Breast epithelium (tissue), 4 donors: ENCODE results near the gene ADAMTS13. TPM values are rescaled to one million over a fixed set of nuclear protein-coding genes. Genes with fewer than 3 reads are reported as not detected.
"Not testable (repeated sequence)": the region's sequence is repeated elsewhere in the genome, so short reads cannot be mapped to it uniquely, and the experiment has no call there.

Experiments used
- DNase-seq, 2 donors: peaks; one replicate each; pipeline ENCODE4 v3.0.0-alpha.2; 2019; ENCODE audit warnings: low spot score in 2 of 2
- H3K27ac ChIP-seq, 2 donors: fragments of 200-600 bp; sonication (generic) in 1 of 2; one replicate each; pipeline ENCODE4 v1.5.1; 2016 to 2019; ENCODE audit warnings: mild to moderate bottlenecking in 1 of 2
- H3K27me3 ChIP-seq, 2 donors: fragments of 200-600 bp; sonication (generic) in 1 of 2; one replicate each; pipeline versions ENCODE4 v1.5.1 to v1.6.0; 2017 to 2019; ENCODE audit warnings: control low read depth in 1 of 2, mild to moderate bottlenecking in 1 of 2
- H3K36me3 ChIP-seq: fragments of 200-600 bp; one replicate; pipeline ENCODE4 v1.5.1; 2019
- H3K4me1 ChIP-seq, 2 donors: fragments of 200-600 bp; sonication (generic); one replicate each; pipeline ENCODE4 v1.5.1; 2016 to 2019; ENCODE audit warnings: control low read depth in 1 of 2
- H3K4me3 ChIP-seq, 3 donors: fragments of 200-600 bp; sonication (generic); 1 replicate in 2 of 3; 2 replicates in 1 of 3; pipeline ENCODE4 v1.5.1; 2016 to 2019; ENCODE audit warnings: mild to moderate bottlenecking in 3 of 3, moderate library complexity in 2 of 3
- H3K9me3 ChIP-seq, 2 donors: fragments of 200-600 bp; sonication (generic) in 1 of 2; one replicate each; pipeline ENCODE4 v1.5.1; 2016 to 2019; ENCODE audit warnings: control low read depth in 1 of 2
- CTCF ChIP-seq, 3 donors: fragments of 450-650 bp; IDR thresholded peaks; one replicate each; pipeline ENCODE4 v1.5.1; 2016 to 2017; ENCODE audit warnings: antibody characterized with exemption in 3 of 3, mild to moderate bottlenecking in 3 of 3, moderate library complexity in 3 of 3
- POLR2A ChIP-seq: fragments of 450-650 bp; IDR thresholded peaks from one replicate; pipeline ENCODE4 v1.6.1; 2016; ENCODE audit warnings: antibody characterized with exemption, mild to moderate bottlenecking, moderate library complexity
- POLR2AphosphoS5 ChIP-seq, 3 donors: sonication (generic); formaldehyde crosslinking; IDR thresholded peaks; one replicate each; pipeline ENCODE4 v1.6.1; 2017; ENCODE audit warnings: antibody characterized with exemption in 3 of 3
- intact Hi-C: fragments of 100-400 bp; cut with DNase I; formaldehyde crosslinking; loops from one replicate; pipeline ENCODE4 v1.15.1; 2023; ENCODE audit warnings: low total_unique reads
- total RNA-seq, 3 donors: library from RNA; depleted of rRNA; stranded (reverse); fragments of >200 nt; gene quantifications; one replicate each; pipeline ENCODE4 v1.1.0, GENCODE V29; 2016

The ADAMTS13 gene
- total RNA-seq, 3 donors from 2014 or later = 0.88 to 2.9 (median 0.96) TPM

- no peaks in the 10 kb centered on the region for H3K4me1 ChIP-seq
- H3K27ac ChIP-seq = no peak overlapping the region
- H3K36me3 ChIP-seq = no peaks in the 10 kb centered on the region
- peaks cover 0 to 3% of the 10 kb centered on the region in 2 donors for H3K27me3 ChIP-seq
- no peak overlapping the region for H3K4me3 ChIP-seq
- no peaks in the 10 kb centered on the region for H3K9me3 ChIP-seq
- TF ChIP-seq CTCF (IDR thresholded peaks at IDR 0.05) (no peak), POLR2AphosphoS5 (IDR thresholded peaks at IDR 0.05) (no peak)
- intact Hi-C loops = no loop called here
- DNase-seq = no peak
Observed at GRCh38 chr9:133389025-133389557, 33.1 kb upstream of the ADAMTS13 start.

GRCh38 chr9:133389562-133389961 lies 32.6 kb upstream of the ADAMTS13 start:
- Histone ChIP-seq H3K36me3 (no peaks in the 10 kb centered on the region), H3K27me3 (peaks cover 0 to 8% of the 10 kb centered on the region in 2 donors), H3K9me3 (no peaks in the 10 kb centered on the region), H3K4me1 (no peaks in the 10 kb centered on the region), H3K27ac (no peak overlapping the region), H3K4me3 (no peak overlapping the region)
- intact Hi-C loops = no loop called here
- no peak for DNase-seq
- TF ChIP-seq POLR2A (no peak), CTCF (IDR thresholded peaks at IDR 0.05) (no peak), POLR2AphosphoS5 (IDR thresholded peaks at IDR 0.05) (no peak)

- intact Hi-C loops = loop anchor here (10.0 kb wide), 1 partner anchor 474 kb away; no protein-coding TSS in a partner anchor
- Histone ChIP-seq H3K4me3 (no peak overlapping the region), H3K9me3 (no peaks in the 10 kb centered on the region), H3K36me3 (no peaks in the 10 kb centered on the region), H3K27me3 (peaks cover 0 to 17% of the 10 kb centered on the region in 2 donors), H3K27ac (no peak overlapping the region), H3K4me1 (no peaks in the 10 kb centered on the region)
- no peak for TF ChIP-seq POLR2AphosphoS5 (IDR thresholded peaks at IDR 0.05)
- TF ChIP-seq POLR2A = no peak
- TF ChIP-seq CTCF (IDR thresholded peaks at IDR 0.05) = no peak
- DNase-seq = no peak
Observed at GRCh38 chr9:133390713-133391112, 31.5 kb upstream of the ADAMTS13 start.

GRCh38 chr9:133391449-133391848 lies 30.7 kb upstream of the ADAMTS13 start:
- H3K4me3 ChIP-seq, H3K36me3 ChIP-seq, DNase-seq, H3K4me1 ChIP-seq, H3K27ac ChIP-seq, H3K9me3 ChIP-seq: not testable (repeated sequence)
- intact Hi-C loops = loop anchor here (10.0 kb wide), 1 partner anchor 473 kb away; no protein-coding TSS in a partner anchor
- peaks cover 0 to 17% of the 10 kb centered on the region in 2 donors for H3K27me3 ChIP-seq

GRCh38 chr9:133392308-133392707 lies 29.9 kb upstream of the ADAMTS13 start:
- H3K27ac ChIP-seq, H3K4me3 ChIP-seq, DNase-seq, H3K36me3 ChIP-seq, H3K9me3 ChIP-seq, H3K4me1 ChIP-seq: not testable (repeated sequence)
- H3K27me3 ChIP-seq = peaks cover 0 to 17% of the 10 kb centered on the region in 2 donors
- intact Hi-C loops = loop anchor here (10.0 kb wide), 1 partner anchor 472 kb away; no protein-coding TSS in a partner anchor

GRCh38 chr9:133393399-133393798 lies 28.8 kb upstream of the ADAMTS13 start:
- Histone ChIP-seq H3K27me3 (peaks cover 0 to 17% of the 10 kb centered on the region in 2 donors), H3K27ac (no peak overlapping the region), H3K4me1 (no peaks in the 10 kb centered on the region), H3K4me3 (no peak overlapping the region), H3K36me3 (no peaks in the 10 kb centered on the region), H3K9me3 (no peaks in the 10 kb centered on the region)
- no peak for DNase-seq
- intact Hi-C loops = loop anchor here (10.0 kb wide), 1 partner anchor 471 kb away; no protein-coding TSS in a partner anchor
- no peak for TF ChIP-seq POLR2A
- no peak for TF ChIP-seq POLR2AphosphoS5 (IDR thresholded peaks at IDR 0.05)
- TF ChIP-seq CTCF (IDR thresholded peaks at IDR 0.05) = no peak
